K562 (cell line): ENCODE results near the gene PRKACA. TPM values are rescaled to one million over a fixed set of nuclear protein-coding genes. Genes with fewer than 3 reads are reported as not detected.

Experiments used
- ARHGAP35 ChIP-seq: fragments of 450-650 bp; IDR thresholded peaks from 2 replicates; pipeline ENCODE4 v1.6.1; 2018; ENCODE audit not compliant: partially characterized antibody
- CREB3L1 ChIP-seq: fragments of 450-650 bp; IDR thresholded peaks from 2 replicates; pipeline ENCODE4 v1.6.1; 2014; ENCODE audit warnings: low read depth, mild to moderate bottlenecking, moderate library complexity, borderline replicate concordance
- E2F3 ChIP-seq: fragments of 250-450 bp; sonication (Bioruptor Pico); IDR thresholded peaks from 2 replicates; pipeline ENCODE4 v1.4.0; 2020; ENCODE audit warnings: mild to moderate bottlenecking
- ELF2 ChIP-seq: fragments of 250-450 bp; sonication (Bioruptor Pico); IDR thresholded peaks from 2 replicates; pipeline ENCODE4 v1.5.0; 2021; ENCODE audit warnings: mild to moderate bottlenecking
- ELK3 ChIP-seq: fragments of 450-650 bp; formaldehyde crosslinking; IDR thresholded peaks from 2 replicates; pipeline ENCODE4 v1.4.0; 2020; ENCODE audit warnings: mild to moderate bottlenecking
- IRF2 ChIP-seq: sonication (generic); formaldehyde crosslinking; IDR thresholded peaks from 2 replicates; pipeline ENCODE4 v1.8.1; 2022; ENCODE audit warnings: mild to moderate bottlenecking, missing genetic modification reagents
- KDM4B ChIP-seq, 2 experiments: fragments of 450-650 bp in 1 of 2; sonication (generic) in 1 of 2; IDR thresholded peaks; 2 replicates each; pipeline ENCODE4 v1.6.1; 2016 to 2017; ENCODE audit warnings: borderline replicate concordance in 2 of 2, antibody characterized with exemption in 1 of 2, low read depth in 1 of 2, mild to moderate bottlenecking in 1 of 2
- NR2F6 ChIP-seq: fragments of 450-650 bp; formaldehyde crosslinking; IDR thresholded peaks from 2 replicates; pipeline ENCODE4 v1.4.0; 2020; ENCODE audit warnings: mild to moderate bottlenecking
- PBX2 ChIP-seq, 2 experiments: IDR thresholded peaks in 1 of 2; conservative IDR thresholded peaks in 1 of 2; 2 replicates each; pipeline ENCODE4 v1.6.1; 2016; ENCODE audit warnings: low read depth in 2 of 2, mild to moderate bottlenecking in 1 of 2, missing compliant biosample characterization in 1 of 2, missing genetic modification characterization in 1 of 2, moderate library complexity in 1 of 2
- RB1 ChIP-seq: fragments of 450-650 bp; IDR thresholded peaks from 2 replicates; pipeline ENCODE4 v1.6.1; 2017; ENCODE audit warnings: low read depth, mild to moderate bottlenecking
- REST ChIP-seq, 2 experiments: fragments of 450-650 bp; formaldehyde crosslinking in 1 of 2; IDR thresholded peaks; 2 replicates each; pipeline versions ENCODE4 v1.4.0 to v1.6.1; 2014 to 2020; ENCODE audit warnings: mild to moderate bottlenecking in 2 of 2, borderline replicate concordance in 1 of 2, low read depth in 1 of 2
- ZNF830 ChIP-seq: fragments of 250-450 bp; sonication (Bioruptor Pico); IDR thresholded peaks from 2 replicates; pipeline ENCODE4 v1.5.0; 2021; ENCODE audit warnings: mild to moderate bottlenecking
- polyA plus RNA-seq, 8 experiments: library from polyadenylated mRNA; depleted of rRNA in 4 of 8; stranded (reverse) in 5 of 8; unstranded in 3 of 8; fragments of >200 nt; fragmentation: Nextera tagmentation in 2 of 8; fragmentation: Illumina TruSeq in 1 of 8; extraction: Ambion mirVana in 2 of 8; extraction: Trizol in 1 of 8; gene quantifications; 2 replicates each; pipeline versions ENCODE4 v1.2.1 to v1.2.3, GENCODE V29; 2011 to 2014; ENCODE audit warnings: inconsistent platforms in 1 of 8, missing spikeins in 1 of 8
- total RNA-seq, 7 experiments: library from RNA; depleted of rRNA in 6 of 7; stranded (reverse); fragments of >200 nt in 6 of 7; fragmentation: Illumina TruSeq in 2 of 7; extraction: Trizol in 2 of 7; gene quantifications; 2 replicates each; pipeline versions ENCODE4 v1.2.1 to v1.2.3, GENCODE V29; 2011 to 2021; ENCODE audit warnings: low replicate concordance in 1 of 7

Gene PRKACA
- total and polyA plus RNA-seq, 9 of the 15 experiments (the other 6 are each of a cell fraction or from before 2014, with no cell fraction given) = 1.2 to 63.1 (median 13.0) TPM

- peak; percentile 55; the same call in 1 of the 2 replicates for TF ChIP-seq RB1
- no peak for TF ChIP-seq PBX2 (CRISPR knock-in tag; IDR thresholded peaks at IDR 0.05; ENCODE audit: low read depth)
- TF ChIP-seq PBX2 (tag; conservative IDR thresholded peaks at IDR 0.05; ENCODE audit: low read depth) = no peak
- peak; percentile 93 for TF ChIP-seq REST (IDR thresholded peaks at IDR 0.05; ENCODE audit: borderline replicate concordance)
- TF ChIP-seq REST (CRISPR knock-in tag; IDR thresholded peaks at IDR 0.05; ENCODE audit: low read depth) = no peak
- TF ChIP-seq ELF2 (CRISPR knock-in tag) = no peak
- no peak for TF ChIP-seq CREB3L1
- TF ChIP-seq ZNF830 (CRISPR knock-in tag) = no peak
- no peak for TF ChIP-seq IRF2 (CRISPR knock-in tag)
- no peak for TF ChIP-seq E2F3 (CRISPR knock-in tag)
- no peak for TF ChIP-seq KDM4B (IDR thresholded peaks at IDR 0.05; ENCODE audit: borderline replicate concordance in 2 of 2, low read depth in 1 of 2)
- no peak for TF ChIP-seq NR2F6 (CRISPR knock-in tag)
- TF ChIP-seq ARHGAP35 = no peak
- TF ChIP-seq ELK3 = no peak
Measured at GRCh38 chr19:14147797-14148605, 30.4 kb upstream of the PRKACA start (continued).
